Loucy (cell line): ENCODE data around the gene MSL2.
"Not testable (repeated sequence)": the region's sequence is repeated elsewhere in the genome, so short reads cannot be mapped to it uniquely, and the experiment has no call there.

Experiments used
- CTCF ChIP-seq: fragments of 200-600 bp; sonication (generic); conservative IDR thresholded peaks from 2 replicates; pipeline ENCODE4 v1.5.1; 2014; ENCODE audit warnings: mild to moderate bottlenecking, antibody characterized with exemption, low read length
- EZH2phosphoT487 ChIP-seq: fragments of 200-600 bp; IDR thresholded peaks from 2 replicates; pipeline ENCODE4 v1.6.1; 2018; ENCODE audit warnings: antibody characterized with exemption, mild to moderate bottlenecking, moderate library complexity, borderline replicate concordance

- not testable (repeated sequence) for TF ChIP-seq CTCF, EZH2phosphoT487
Observed at GRCh38 chr3:136168236-136168635, 27.9 kb downstream of the MSL2 start.
